Ovary (tissue), 3 donors: ENCODE data around the gene NCF2.

Source experiments
- CTCF ChIP-seq, 3 donors: fragments of 450-650 bp in 2 of 3; fragments of 200-600 bp in 1 of 3; IDR thresholded peaks; one replicate each; pipeline versions ENCODE4 v1.5.1 to v1.8.0; 2016 to 2022; ENCODE audit warnings: antibody characterized with exemption in 3 of 3, mild to moderate bottlenecking in 1 of 3
- EP300 ChIP-seq: sonication (generic); formaldehyde crosslinking; IDR thresholded peaks from one replicate; pipeline ENCODE4 v1.6.1; 2017; ENCODE audit warnings: antibody characterized with exemption
- POLR2A ChIP-seq: fragments of 450-650 bp; IDR thresholded peaks from one replicate; pipeline ENCODE4 v1.6.1; 2017; ENCODE audit warnings: antibody characterized with exemption, mild to moderate bottlenecking, moderate library complexity
- donor health status: DM: no; HTN: no; CAD: no.

- TF ChIP-seq POLR2A: no peak
- TF ChIP-seq CTCF (IDR thresholded peaks at IDR 0.05): no peak
- no peak for TF ChIP-seq EP300
These were observed 14.6 kb upstream of the NCF2 start for GRCh38 chr1:183604815-183605214.
